Measurements from ENCODE around the gene POLH. TPM values are rescaled to one million over a fixed set of nuclear protein-coding genes. Genes with fewer than 3 reads are reported as not detected.

POLH gene
- total and polyA plus RNA-seq, 9 of the 15 experiments (the other 6 are each of a cell fraction or from before 2014, with no cell fraction given), result 5.8 to 31.6 (median 20.6) TPM

- Histone ChIP-seq H3K36me3 (ENCODE audit: control insufficient read depth, insufficient read depth, low read length) (peaks cover 96% of the 10 kb centered on the region), H3K9me1 (ENCODE audit: control insufficient read depth, insufficient read depth, low read length) (no peaks in the 10 kb centered on the region), H3K4me2 (ENCODE audit: insufficient read depth, low read length) (no peak overlapping the region), H3K27me3 (ENCODE audit: control insufficient read depth in 2 of 2, insufficient read depth in 2 of 2, low read length in 2 of 2) (no peaks in the 10 kb centered on the region), H3K9ac (ENCODE audit: insufficient read depth in 1 of 2, low read depth in 2 of 2, low read length in 2 of 2) (no peak overlapping the region), H3K9me3 (replicated peaks; ENCODE audit: control insufficient read depth, insufficient read depth, low read depth, low read length) (no peaks in the 10 kb centered on the region), H3K79me2 (ENCODE audit: control insufficient read depth, insufficient read depth, low read length) (0 out of 3 replicates have a peak, but pooled peaks cover 2% of the 10 kb centered on the region), H2AFZ (ENCODE audit: low read depth, low read length) (no peak overlapping the region), H3K27ac (ENCODE audit: extremely low read depth, low read depth, low read length) (no peak overlapping the region), H3K4me3 (no peak overlapping the region), H3K4me1 (replicated peaks in 1 of 2; ENCODE audit: control insufficient read depth in 2 of 2, insufficient read depth in 2 of 2, low read length in 2 of 2) (no peaks in the 10 kb centered on the region), H4K20me1 (replicated peaks; ENCODE audit: control insufficient read depth, insufficient read depth, low read length) (no peaks in the 10 kb centered on the region)
- 80% methylated on average over 3 of the region's 3 CpGs for WGBS (ENCODE audit: insufficient coverage, low coverage, missing lambda C conversion rate)
- BruUV-seq (replicated peaks), result no TSS peak
- in situ Hi-C loops (cut with MboI), result no loop called here
- POLR2A ChIA-PET, result interaction anchor here (0.6 to 1.8 kb wide), 8 partner anchors 9 to 28 kb away, joined by 3 to 6 read pairs (median 3); partner anchors contain the start of genes POLH and XPO5
- TF ChIP-seq TFAP4 (CRISPR knock-in tag; IDR thresholded peaks at IDR 0.05; ENCODE audit: borderline replicate concordance) (no peak), RNF2 (IDR thresholded peaks at IDR 0.05) (no peak), L3MBTL2 (IDR thresholded peaks at IDR 0.05) (no peak), ZNF324 (CRISPR knock-in tag; IDR thresholded peaks at IDR 0.05) (no peak), CBX2 (IDR thresholded peaks at IDR 0.05; ENCODE audit: insufficient read depth, low read length, poor library complexity, severe bottlenecking) (no peak), HNRNPK (IDR thresholded peaks at IDR 0.05; ENCODE audit: low read depth, low read length, poor library complexity, severe bottlenecking) (no peak)
- TF ChIP-seq, protein P1, sequence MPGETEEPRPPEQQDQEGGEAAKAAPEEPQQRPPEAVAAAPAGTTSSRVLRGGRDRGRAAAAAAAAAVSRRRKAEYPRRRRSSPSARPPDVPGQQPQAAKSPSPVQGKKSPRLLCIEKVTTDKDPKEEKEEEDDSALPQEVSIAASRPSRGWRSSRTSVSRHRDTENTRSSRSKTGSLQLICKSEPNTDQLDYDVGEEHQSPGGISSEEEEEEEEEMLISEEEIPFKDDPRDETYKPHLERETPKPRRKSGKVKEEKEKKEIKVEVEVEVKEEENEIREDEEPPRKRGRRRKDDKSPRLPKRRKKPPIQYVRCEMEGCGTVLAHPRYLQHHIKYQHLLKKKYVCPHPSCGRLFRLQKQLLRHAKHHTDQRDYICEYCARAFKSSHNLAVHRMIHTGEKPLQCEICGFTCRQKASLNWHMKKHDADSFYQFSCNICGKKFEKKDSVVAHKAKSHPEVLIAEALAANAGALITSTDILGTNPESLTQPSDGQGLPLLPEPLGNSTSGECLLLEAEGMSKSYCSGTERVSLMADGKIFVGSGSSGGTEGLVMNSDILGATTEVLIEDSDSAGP (CRISPR knock-in tag; IDR thresholded peaks at IDR 0.05), result no peak
- TF ChIP-seq, protein P2, sequence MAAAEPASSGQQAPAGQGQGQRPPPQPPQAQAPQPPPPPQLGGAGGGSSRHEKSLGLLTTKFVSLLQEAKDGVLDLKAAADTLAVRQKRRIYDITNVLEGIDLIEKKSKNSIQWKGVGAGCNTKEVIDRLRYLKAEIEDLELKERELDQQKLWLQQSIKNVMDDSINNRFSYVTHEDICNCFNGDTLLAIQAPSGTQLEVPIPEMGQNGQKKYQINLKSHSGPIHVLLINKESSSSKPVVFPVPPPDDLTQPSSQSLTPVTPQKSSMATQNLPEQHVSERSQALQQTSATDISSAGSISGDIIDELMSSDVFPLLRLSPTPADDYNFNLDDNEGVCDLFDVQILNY (CRISPR knock-in tag; IDR thresholded peaks at IDR 0.05), result no peak
- TF ChIP-seq, protein P3, sequence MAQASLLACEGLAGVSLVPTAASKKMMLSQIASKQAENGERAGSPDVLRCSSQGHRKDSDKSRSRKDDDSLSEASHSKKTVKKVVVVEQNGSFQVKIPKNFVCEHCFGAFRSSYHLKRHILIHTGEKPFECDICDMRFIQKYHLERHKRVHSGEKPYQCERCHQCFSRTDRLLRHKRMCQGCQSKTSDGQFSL (CRISPR knock-in tag; IDR thresholded peaks at IDR 0.05), result no peak
- TF ChIP-seq, protein P3 (tag; IDR thresholded peaks at IDR 0.05), result no peak
- DNase-seq (ENCODE audit: extremely low read depth in 1 of 4, low spot score in 3 of 4) (no peak), ATAC-seq (no peak), FAIRE-seq (no peak)
- CTCF ChIA-PET (ENCODE audit: low intra/inter-chr PET ratio), result no interaction called here
- intact Hi-C loops (cut with micrococcal nuclease), result loop anchor here (2.0 kb wide), 1 partner anchor 14 kb away; no protein-coding TSS in a partner anchor
Measured at GRCh38 chr6:43547222-43547621, 28.8 kb upstream of the POLH start.
